ENCODE results near the gene LEAP2. TPM values are rescaled to one million over a fixed set of nuclear protein-coding genes. Genes with fewer than 3 reads are reported as not detected.

LEAP2 gene
- polyA plus RNA-seq, 1 of the 3 experiments (the other 2 are of a cell fraction), result 0.64 TPM

DNA sequence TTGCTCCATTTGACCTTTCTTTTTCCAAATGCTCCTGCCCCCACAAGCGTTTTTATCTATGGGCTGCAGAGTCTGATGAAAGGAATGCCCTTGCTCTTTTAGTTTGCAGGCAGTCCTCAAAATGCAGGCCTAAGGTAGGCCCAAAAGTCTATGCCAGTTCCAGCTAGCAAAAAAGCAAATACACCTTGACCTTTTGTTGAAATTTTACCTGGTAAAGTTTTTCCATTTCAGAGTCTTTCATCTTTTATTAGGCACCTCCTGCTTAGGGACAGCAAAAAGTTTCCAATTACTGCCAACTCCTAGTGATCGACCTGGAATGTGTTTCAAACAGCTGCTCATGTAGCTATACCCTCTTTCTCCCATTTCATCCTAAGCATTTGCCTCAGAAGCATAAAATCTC, 2.7 kb upstream of the LEAP2 start:
- H3K4me1 ChIP-seq (ENCODE audit: control insufficient read depth in 1 of 2, insufficient read depth in 2 of 2, low read depth in 1 of 2, low read length in 1 of 2), result peaks cover 7 to 9% of the 10 kb centered on the region in 2 experiments; a peak in 3 of 4 replicates
- TF ChIP-seq, protein P1, sequence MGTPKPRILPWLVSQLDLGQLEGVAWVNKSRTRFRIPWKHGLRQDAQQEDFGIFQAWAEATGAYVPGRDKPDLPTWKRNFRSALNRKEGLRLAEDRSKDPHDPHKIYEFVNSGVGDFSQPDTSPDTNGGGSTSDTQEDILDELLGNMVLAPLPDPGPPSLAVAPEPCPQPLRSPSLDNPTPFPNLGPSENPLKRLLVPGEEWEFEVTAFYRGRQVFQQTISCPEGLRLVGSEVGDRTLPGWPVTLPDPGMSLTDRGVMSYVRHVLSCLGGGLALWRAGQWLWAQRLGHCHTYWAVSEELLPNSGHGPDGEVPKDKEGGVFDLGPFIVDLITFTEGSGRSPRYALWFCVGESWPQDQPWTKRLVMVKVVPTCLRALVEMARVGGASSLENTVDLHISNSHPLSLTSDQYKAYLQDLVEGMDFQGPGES (IDR thresholded peaks at IDR 0.05; ENCODE audit: low read depth, low read length), result no peak
- TF ChIP-seq FOSL2 (IDR thresholded peaks at IDR 0.05; ENCODE audit: borderline replicate concordance, low read depth) (no peak), POLR2AphosphoS5 (IDR thresholded peaks at IDR 0.05; ENCODE audit: low read depth, low read length) (no peak), YY1 (IDR thresholded peaks at IDR 0.05; ENCODE audit: low read depth) (no peak), RXRA (IDR thresholded peaks at IDR 0.05; ENCODE audit: borderline replicate concordance, low read depth) (no peak), CHD2 (IDR thresholded peaks at IDR 0.05; ENCODE audit: low read length, partially characterized antibody) (no peak), FOXJ3 (CRISPR knock-in tag; IDR thresholded peaks at IDR 0.05) (no peak), GABPA (IDR thresholded peaks at IDR 0.05; ENCODE audit: low read depth) (no peak), SIN3A (IDR thresholded peaks at IDR 0.05; ENCODE audit: borderline replicate concordance, low read depth, low read length) (no peak), FOXM1 (IDR thresholded peaks at IDR 0.05; ENCODE audit: low read depth) (no peak), EZH2phosphoT487 (IDR thresholded peaks at IDR 0.05; ENCODE audit: borderline replicate concordance, low read depth) (no peak), EP300 (IDR thresholded peaks at IDR 0.05; ENCODE audit: borderline replicate concordance in 1 of 2, low read depth in 1 of 2, low read length in 1 of 2) (no peak), TEAD4 (IDR thresholded peaks at IDR 0.05; ENCODE audit: borderline replicate concordance, insufficient read depth) (no peak), MXI1 (IDR thresholded peaks at IDR 0.05; ENCODE audit: low read depth, low read length) (no peak), ELF1 (IDR thresholded peaks at IDR 0.05) (no peak), RFX5 (IDR thresholded peaks at IDR 0.05; ENCODE audit: low read length) (no peak), GATA2 (CRISPR knock-in tag; IDR thresholded peaks at IDR 0.05) (no peak)
- TF ChIP-seq, protein P2, sequence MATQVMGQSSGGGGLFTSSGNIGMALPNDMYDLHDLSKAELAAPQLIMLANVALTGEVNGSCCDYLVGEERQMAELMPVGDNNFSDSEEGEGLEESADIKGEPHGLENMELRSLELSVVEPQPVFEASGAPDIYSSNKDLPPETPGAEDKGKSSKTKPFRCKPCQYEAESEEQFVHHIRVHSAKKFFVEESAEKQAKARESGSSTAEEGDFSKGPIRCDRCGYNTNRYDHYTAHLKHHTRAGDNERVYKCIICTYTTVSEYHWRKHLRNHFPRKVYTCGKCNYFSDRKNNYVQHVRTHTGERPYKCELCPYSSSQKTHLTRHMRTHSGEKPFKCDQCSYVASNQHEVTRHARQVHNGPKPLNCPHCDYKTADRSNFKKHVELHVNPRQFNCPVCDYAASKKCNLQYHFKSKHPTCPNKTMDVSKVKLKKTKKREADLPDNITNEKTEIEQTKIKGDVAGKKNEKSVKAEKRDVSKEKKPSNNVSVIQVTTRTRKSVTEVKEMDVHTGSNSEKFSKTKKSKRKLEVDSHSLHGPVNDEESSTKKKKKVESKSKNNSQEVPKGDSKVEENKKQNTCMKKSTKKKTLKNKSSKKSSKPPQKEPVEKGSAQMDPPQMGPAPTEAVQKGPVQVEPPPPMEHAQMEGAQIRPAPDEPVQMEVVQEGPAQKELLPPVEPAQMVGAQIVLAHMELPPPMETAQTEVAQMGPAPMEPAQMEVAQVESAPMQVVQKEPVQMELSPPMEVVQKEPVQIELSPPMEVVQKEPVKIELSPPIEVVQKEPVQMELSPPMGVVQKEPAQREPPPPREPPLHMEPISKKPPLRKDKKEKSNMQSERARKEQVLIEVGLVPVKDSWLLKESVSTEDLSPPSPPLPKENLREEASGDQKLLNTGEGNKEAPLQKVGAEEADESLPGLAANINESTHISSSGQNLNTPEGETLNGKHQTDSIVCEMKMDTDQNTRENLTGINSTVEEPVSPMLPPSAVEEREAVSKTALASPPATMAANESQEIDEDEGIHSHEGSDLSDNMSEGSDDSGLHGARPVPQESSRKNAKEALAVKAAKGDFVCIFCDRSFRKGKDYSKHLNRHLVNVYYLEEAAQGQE (IDR thresholded peaks at IDR 0.05; ENCODE audit: low read depth, low read length), result no peak
- TF ChIP-seq, protein P3, sequence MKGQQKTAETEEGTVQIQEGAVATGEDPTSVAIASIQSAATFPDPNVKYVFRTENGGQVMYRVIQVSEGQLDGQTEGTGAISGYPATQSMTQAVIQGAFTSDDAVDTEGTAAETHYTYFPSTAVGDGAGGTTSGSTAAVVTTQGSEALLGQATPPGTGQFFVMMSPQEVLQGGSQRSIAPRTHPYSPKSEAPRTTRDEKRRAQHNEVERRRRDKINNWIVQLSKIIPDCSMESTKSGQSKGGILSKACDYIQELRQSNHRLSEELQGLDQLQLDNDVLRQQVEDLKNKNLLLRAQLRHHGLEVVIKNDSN (IDR thresholded peaks at IDR 0.05; ENCODE audit: borderline replicate concordance, low read depth), result no peak
- TF ChIP-seq, protein P4, sequence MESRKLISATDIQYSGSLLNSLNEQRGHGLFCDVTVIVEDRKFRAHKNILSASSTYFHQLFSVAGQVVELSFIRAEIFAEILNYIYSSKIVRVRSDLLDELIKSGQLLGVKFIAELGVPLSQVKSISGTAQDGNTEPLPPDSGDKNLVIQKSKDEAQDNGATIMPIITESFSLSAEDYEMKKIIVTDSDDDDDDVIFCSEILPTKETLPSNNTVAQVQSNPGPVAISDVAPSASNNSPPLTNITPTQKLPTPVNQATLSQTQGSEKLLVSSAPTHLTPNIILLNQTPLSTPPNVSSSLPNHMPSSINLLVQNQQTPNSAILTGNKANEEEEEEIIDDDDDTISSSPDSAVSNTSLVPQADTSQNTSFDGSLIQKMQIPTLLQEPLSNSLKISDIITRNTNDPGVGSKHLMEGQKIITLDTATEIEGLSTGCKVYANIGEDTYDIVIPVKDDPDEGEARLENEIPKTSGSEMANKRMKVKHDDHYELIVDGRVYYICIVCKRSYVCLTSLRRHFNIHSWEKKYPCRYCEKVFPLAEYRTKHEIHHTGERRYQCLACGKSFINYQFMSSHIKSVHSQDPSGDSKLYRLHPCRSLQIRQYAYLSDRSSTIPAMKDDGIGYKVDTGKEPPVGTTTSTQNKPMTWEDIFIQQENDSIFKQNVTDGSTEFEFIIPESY (IDR thresholded peaks at IDR 0.05; ENCODE audit: borderline replicate concordance, low read depth), result no peak
- WGBS (ENCODE audit: low lambda C conversion rate), result 45% methylated on average over 2 of the region's 2 CpGs
- CTCF ChIA-PET, result interaction anchor here (1.3 to 11.1 kb wide), 3 partner anchors 12 to 41 kb away, joined by 7 to 75 read pairs (median 7); partner anchors contain the start of gene SHROOM1
- no peaks in the 10 kb centered on the region for H4K20me1 ChIP-seq (ENCODE audit: insufficient read depth)
- peaks cover 9% of the 10 kb centered on the region for H3F3A ChIP-seq (replicated peaks; ENCODE audit: insufficient read depth)
- H2AFZ ChIP-seq (ENCODE audit: low read depth), result no peak overlapping the region
- POLR2A ChIA-PET, result no interaction called here
- H3K9ac ChIP-seq, result no peak overlapping the region
- H3K27me3 ChIP-seq (ENCODE audit: insufficient read depth), result no peaks in the 10 kb centered on the region
- H3K36me3 ChIP-seq (replicated peaks in 1 of 2; ENCODE audit: control insufficient read depth in 1 of 2, insufficient read depth in 2 of 2, low read length in 1 of 2), result peaks cover 37 to 66% of the 10 kb centered on the region in 2 experiments
- H3K27ac ChIP-seq (ENCODE audit: low read depth in 2 of 2, low read length in 1 of 2), result no peak overlapping the region; a peak in 1 of 4 replicates
- peaks cover 18% of the 10 kb centered on the region for H3K79me2 ChIP-seq (ENCODE audit: insufficient read depth)
- no peaks in the 10 kb centered on the region for H3K9me2 ChIP-seq
- H3K4me2 ChIP-seq, result no peak overlapping the region
- no peak overlapping the region for H3K4me3 ChIP-seq (ENCODE audit: low read depth in 2 of 2, low read length in 1 of 2)
- no peak for DNase-seq
- H3K9me3 ChIP-seq, result no peaks in the 10 kb centered on the region
